ENCODE results near the gene ARHGAP29. TPM values are rescaled to one million over a fixed set of nuclear protein-coding genes. Genes with fewer than 3 reads are reported as not detected.

ARHGAP29 gene
- total RNA-seq, 1 donor from 2014 or later = 27.3 TPM

DNA sequence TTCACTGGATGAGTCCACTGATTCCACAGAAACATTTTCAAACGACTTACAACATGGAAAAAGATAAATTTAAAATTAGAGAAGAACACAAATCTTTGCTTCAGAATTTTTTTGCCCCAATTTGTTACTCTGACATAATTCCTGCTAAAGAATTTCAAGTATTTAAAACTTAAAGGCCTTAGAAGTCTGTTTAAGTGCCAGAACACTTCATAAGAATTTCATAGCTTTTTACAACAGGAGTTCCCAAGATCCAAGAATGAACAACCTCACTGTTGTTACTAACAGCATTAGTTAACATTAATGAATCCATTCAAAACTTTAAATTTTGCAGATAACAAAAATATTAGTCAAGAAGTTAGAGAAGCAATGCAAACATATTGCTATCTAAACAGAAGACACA, 31.7 kb downstream of the ARHGAP29 start:
- Histone ChIP-seq H3K9me3 (no peaks in the 10 kb centered on the region), H3K27me3 (no peaks in the 10 kb centered on the region), H3K4me1 (no peaks in the 10 kb centered on the region), H3K27ac (no peak overlapping the region), H3K4me3 (no peak overlapping the region), H3K36me3 (peaks cover 0 to 16% of the 10 kb centered on the region in 2 donors)
- intact Hi-C loops (cut with DNase I) = no loop called here
- TF ChIP-seq POLR2A (IDR thresholded peaks at IDR 0.05) (no peak), POLR2AphosphoS5 (IDR thresholded peaks at IDR 0.05; ENCODE audit: insufficient read depth in 1 of 2, low read depth in 1 of 2) (no peak)
- TF ChIP-seq, protein P1, sequence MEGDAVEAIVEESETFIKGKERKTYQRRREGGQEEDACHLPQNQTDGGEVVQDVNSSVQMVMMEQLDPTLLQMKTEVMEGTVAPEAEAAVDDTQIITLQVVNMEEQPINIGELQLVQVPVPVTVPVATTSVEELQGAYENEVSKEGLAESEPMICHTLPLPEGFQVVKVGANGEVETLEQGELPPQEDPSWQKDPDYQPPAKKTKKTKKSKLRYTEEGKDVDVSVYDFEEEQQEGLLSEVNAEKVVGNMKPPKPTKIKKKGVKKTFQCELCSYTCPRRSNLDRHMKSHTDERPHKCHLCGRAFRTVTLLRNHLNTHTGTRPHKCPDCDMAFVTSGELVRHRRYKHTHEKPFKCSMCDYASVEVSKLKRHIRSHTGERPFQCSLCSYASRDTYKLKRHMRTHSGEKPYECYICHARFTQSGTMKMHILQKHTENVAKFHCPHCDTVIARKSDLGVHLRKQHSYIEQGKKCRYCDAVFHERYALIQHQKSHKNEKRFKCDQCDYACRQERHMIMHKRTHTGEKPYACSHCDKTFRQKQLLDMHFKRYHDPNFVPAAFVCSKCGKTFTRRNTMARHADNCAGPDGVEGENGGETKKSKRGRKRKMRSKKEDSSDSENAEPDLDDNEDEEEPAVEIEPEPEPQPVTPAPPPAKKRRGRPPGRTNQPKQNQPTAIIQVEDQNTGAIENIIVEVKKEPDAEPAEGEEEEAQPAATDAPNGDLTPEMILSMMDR (IDR thresholded peaks at IDR 0.05) = no peak
- DNase-seq (ENCODE audit: extremely low spot score in 2 of 2) = no peak

DNA sequence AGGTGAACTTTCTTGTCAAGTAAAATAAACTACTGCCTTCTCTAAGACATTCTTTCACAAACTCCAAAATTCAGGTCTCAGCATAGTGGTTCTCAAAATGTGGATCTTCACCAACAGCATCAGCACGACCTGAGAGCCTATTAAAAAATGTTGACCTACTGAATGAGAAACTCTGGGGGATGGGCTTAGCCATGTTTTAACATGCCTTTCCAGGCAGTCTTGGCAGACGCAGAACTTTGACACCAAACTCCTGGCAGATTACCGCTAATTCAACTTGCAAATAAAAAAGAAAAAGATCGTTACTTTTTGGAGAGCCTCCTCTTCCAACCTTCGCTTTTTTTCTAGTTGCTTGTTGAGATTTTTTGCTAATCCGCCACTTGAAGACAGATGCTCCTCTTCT, 35.1 kb downstream of the ARHGAP29 start:
- H3K9me3 ChIP-seq = no peaks in the 10 kb centered on the region
- H3K4me3 ChIP-seq = no peak overlapping the region
- no peaks in the 10 kb centered on the region for H3K27me3 ChIP-seq
- H3K4me1 ChIP-seq = no peaks in the 10 kb centered on the region
- DNase-seq (ENCODE audit: extremely low spot score in 2 of 2) = no peak
- no peak overlapping the region for H3K27ac ChIP-seq
- intact Hi-C loops (cut with DNase I) = no loop called here
- H3K36me3 ChIP-seq = peaks cover 0 to 16% of the 10 kb centered on the region in 2 donors
- TF ChIP-seq, protein P1 (IDR thresholded peaks at IDR 0.05) = no peak
- TF ChIP-seq POLR2A (IDR thresholded peaks at IDR 0.05) = no peak
- TF ChIP-seq POLR2AphosphoS5 (IDR thresholded peaks at IDR 0.05; ENCODE audit: insufficient read depth in 1 of 2, low read depth in 1 of 2) = no peak

DNA sequence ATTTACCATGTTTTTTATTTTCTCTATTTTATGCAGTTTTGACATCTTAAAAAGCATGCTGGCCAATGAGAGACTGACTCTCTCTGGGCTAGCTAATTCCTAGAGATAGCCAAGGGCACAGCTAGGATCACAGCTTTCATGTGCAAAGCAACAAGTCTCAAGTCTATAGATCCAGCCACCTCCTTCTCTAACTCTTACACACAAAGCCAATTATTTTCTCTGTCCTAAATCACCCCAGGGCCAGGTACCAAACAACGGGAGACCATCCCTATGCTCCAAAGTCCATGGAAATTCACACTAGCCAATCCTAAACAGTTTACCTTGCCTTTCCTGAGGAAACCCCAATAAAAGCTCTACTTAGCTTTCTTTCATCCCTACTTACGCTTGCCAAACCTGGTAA, 38.0 kb downstream of the ARHGAP29 start:
- TF ChIP-seq POLR2A (IDR thresholded peaks at IDR 0.05) (no peak), POLR2AphosphoS5 (IDR thresholded peaks at IDR 0.05; ENCODE audit: insufficient read depth in 1 of 2, low read depth in 1 of 2) (no peak)
- TF ChIP-seq, protein P1 (IDR thresholded peaks at IDR 0.05) = no peak
- Histone ChIP-seq H3K36me3 (peaks cover 0 to 16% of the 10 kb centered on the region in 2 donors), H3K4me1 (no peaks in the 10 kb centered on the region), H3K27me3 (no peaks in the 10 kb centered on the region), H3K27ac (no peak overlapping the region), H3K4me3 (no peak overlapping the region), H3K9me3 (no peaks in the 10 kb centered on the region)
- no peak for DNase-seq (ENCODE audit: extremely low spot score in 2 of 2)
- intact Hi-C loops (cut with DNase I) = no loop called here

DNA sequence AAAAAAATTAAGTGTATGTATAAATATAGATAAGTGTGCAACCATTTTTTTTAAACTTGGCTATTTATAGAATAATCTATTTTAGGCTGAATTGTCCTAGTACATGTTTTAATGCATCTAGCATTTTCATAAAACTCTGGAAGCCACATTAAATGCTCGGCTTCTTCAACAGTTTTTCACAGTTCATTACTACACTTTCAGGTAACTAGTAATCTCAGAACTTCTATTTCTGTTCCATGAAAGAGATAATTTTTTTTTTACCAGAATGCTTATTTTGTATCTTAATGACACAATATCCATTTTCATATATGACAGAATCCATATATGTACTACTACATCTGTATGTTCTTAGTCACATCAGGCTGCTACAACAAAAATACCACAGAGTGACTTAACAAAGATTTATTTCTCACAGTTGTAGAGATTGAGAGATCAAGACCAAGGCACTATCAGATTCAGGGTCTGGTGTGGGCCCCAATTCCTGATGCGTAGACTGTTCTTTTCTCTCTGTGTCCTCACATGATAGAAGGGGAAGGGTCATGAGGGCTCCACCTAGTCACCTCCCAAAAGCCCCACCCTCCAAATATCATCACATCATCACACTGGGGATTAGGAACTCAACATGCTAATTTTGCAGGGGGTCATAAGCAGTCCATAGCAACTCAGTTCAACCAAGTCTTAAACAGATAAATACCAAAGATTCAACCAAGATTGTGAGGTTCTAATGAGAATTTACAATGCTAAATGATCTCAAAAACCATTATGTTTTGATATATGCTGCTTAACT, 43.1 kb downstream of the ARHGAP29 start:
- Histone ChIP-seq H3K9me3 (no peaks in the 10 kb centered on the region), H3K4me1 (no peaks in the 10 kb centered on the region), H3K27ac (no peak overlapping the region), H3K4me3 (no peak overlapping the region), H3K27me3 (no peaks in the 10 kb centered on the region), H3K36me3 (no peaks in the 10 kb centered on the region)
- DNase-seq (ENCODE audit: extremely low spot score in 2 of 2) = no peak
- intact Hi-C loops (cut with DNase I) = no loop called here
- TF ChIP-seq, protein P1 (IDR thresholded peaks at IDR 0.05) = no peak
- TF ChIP-seq POLR2AphosphoS5 (IDR thresholded peaks at IDR 0.05; ENCODE audit: insufficient read depth in 1 of 2, low read depth in 1 of 2) (no peak), POLR2A (IDR thresholded peaks at IDR 0.05) (no peak)

DNA sequence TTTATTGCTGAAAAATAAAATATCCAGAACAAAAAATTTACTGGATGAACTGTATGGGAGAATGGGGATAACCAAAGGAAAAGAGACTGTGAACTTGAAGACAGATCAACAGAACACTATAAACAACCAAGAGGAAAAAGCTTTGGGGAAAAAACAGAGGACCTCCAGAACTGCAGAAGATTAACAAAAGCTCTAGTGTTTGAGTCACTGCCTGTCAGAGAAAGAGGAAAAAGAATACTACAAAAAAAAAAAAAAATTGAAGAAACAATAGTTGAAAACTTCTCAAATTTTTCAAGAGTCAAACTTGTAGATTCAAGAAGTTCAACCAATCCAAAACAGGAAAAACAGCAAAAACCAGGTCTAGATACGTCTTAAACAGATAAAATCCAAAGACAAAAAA, 44.3 kb downstream of the ARHGAP29 start:
- TF ChIP-seq POLR2A (IDR thresholded peaks at IDR 0.05) (no peak), POLR2AphosphoS5 (IDR thresholded peaks at IDR 0.05; ENCODE audit: insufficient read depth in 1 of 2, low read depth in 1 of 2) (no peak)
- TF ChIP-seq, protein P1 (IDR thresholded peaks at IDR 0.05) = no peak
- Histone ChIP-seq H3K9me3 (no peaks in the 10 kb centered on the region), H3K27ac (no peak overlapping the region), H3K27me3 (no peaks in the 10 kb centered on the region), H3K4me1 (no peaks in the 10 kb centered on the region), H3K4me3 (no peak overlapping the region), H3K36me3 (no peaks in the 10 kb centered on the region)
- intact Hi-C loops (cut with DNase I) = no loop called here
- no peak for DNase-seq (ENCODE audit: extremely low spot score in 2 of 2)

Data from vagina (tissue), 2 donors.